Type B pancreatic cell (in vitro differentiated cells): ENCODE results near the gene SLC2A9. TPM values are rescaled to one million over a fixed set of nuclear protein-coding genes. Genes with fewer than 3 reads are reported as not detected.
A peak's percentile ranks its signal among the peaks of the same experiment; 100 is the strongest.

Experiments
- DNase-seq: peaks from one replicate; pipeline ENCODE4 v3.0.0; 2021; ENCODE audit warnings: mixed read lengths; ENCODE audit not compliant: unreplicated experiment; ENCODE audit errors: extremely low spot score
- H3K27ac Mint-ChIP-seq: 2 replicates; pipeline ENCODE4 v1.8.0; 2021; ENCODE audit warnings: mild to moderate bottlenecking, mixed read lengths
- H3K27me3 Mint-ChIP-seq: 2 replicates; pipeline ENCODE4 v1.8.0; 2021; ENCODE audit warnings: mixed read lengths
- H3K36me3 Mint-ChIP-seq: 2 replicates; pipeline ENCODE4 v1.8.0; 2021; ENCODE audit warnings: mixed read lengths
- H3K4me1 Mint-ChIP-seq: one replicate; pipeline ENCODE4 v1.8.0; 2021; ENCODE audit warnings: mixed read lengths; ENCODE audit not compliant: unreplicated experiment
- H3K4me3 Mint-ChIP-seq: 2 replicates; pipeline ENCODE4 v1.8.0; 2021; ENCODE audit warnings: mild to moderate bottlenecking, mixed read lengths
- H3K9me3 Mint-ChIP-seq: 2 replicates; pipeline ENCODE4 v1.8.0; 2021; ENCODE audit warnings: mixed read lengths
- CTCF ChIP-seq: fragments of 200-600 bp; sonication (generic); conservative IDR thresholded peaks from 2 replicates; pipeline ENCODE4 v1.5.0; 2021; ENCODE audit warnings: antibody characterized with exemption, mild to moderate bottlenecking
- total RNA-seq: library from RNA; stranded (reverse); gene quantifications from 2 replicates; pipeline ENCODE4 v1.2.1, GENCODE V29; 2021; ENCODE audit warnings: low replicate concordance

Gene SLC2A9
- total RNA-seq, 1 donor from 2014 or later, result 2.5 TPM

GRCh38 chr4:10022346-10023049 lies 1.2 kb upstream of the SLC2A9 start:
- no peaks in the 10 kb centered on the region for H3K9me3 Mint-ChIP-seq

GRCh38 chr4:10021653-10022023 lies 341 bp upstream of the SLC2A9 start:
- Mint-ChIP-seq H3K4me3 (no peak overlapping the region), H3K9me3 (no peaks in the 10 kb centered on the region), H3K27ac (peak overlapping the region; percentile 13), H3K36me3 (no peaks in the 10 kb centered on the region), H3K27me3 (peaks cover 19% of the 10 kb centered on the region), H3K4me1 (peaks cover 19% of the 10 kb centered on the region)
- no peak for TF ChIP-seq CTCF
- no peak for DNase-seq

More at GRCh38 chr4:10022346-10023049, 1.2 kb upstream of the SLC2A9 start:
- TF ChIP-seq CTCF, result no peak
- H3K27me3 Mint-ChIP-seq, result peaks cover 13% of the 10 kb centered on the region
- no peaks in the 10 kb centered on the region for H3K36me3 Mint-ChIP-seq
- H3K4me3 Mint-ChIP-seq, result no peak overlapping the region
- H3K27ac Mint-ChIP-seq, result peak overlapping the region; percentile 30
- DNase-seq, result no peak
- H3K4me1 Mint-ChIP-seq, result peaks cover 19% of the 10 kb centered on the region

GRCh38 chr4:10020106-10020505 lies 1.2 kb downstream of the SLC2A9 start:
- DNase-seq, result no peak
- TF ChIP-seq CTCF, result no peak
- no peaks in the 10 kb centered on the region for H3K36me3 Mint-ChIP-seq
- H3K27ac Mint-ChIP-seq, result no peak overlapping the region
- H3K4me3 Mint-ChIP-seq, result peak overlapping the region; percentile 31
- H3K4me1 Mint-ChIP-seq, result peaks cover 19% of the 10 kb centered on the region
- H3K27me3 Mint-ChIP-seq, result peaks cover 16% of the 10 kb centered on the region
- no peaks in the 10 kb centered on the region for H3K9me3 Mint-ChIP-seq

- H3K36me3 Mint-ChIP-seq, result no peaks in the 10 kb centered on the region
- H3K9me3 Mint-ChIP-seq, result no peaks in the 10 kb centered on the region
- no peak for DNase-seq
- peak overlapping the region; percentile 86 for H3K4me3 Mint-ChIP-seq
- TF ChIP-seq CTCF, result no peak
- H3K27ac Mint-ChIP-seq, result peak overlapping the region; percentile 91
- H3K27me3 Mint-ChIP-seq, result peaks cover 17% of the 10 kb centered on the region
- peaks cover 20% of the 10 kb centered on the region for H3K4me1 Mint-ChIP-seq
Measured at GRCh38 chr4:10019521-10020051, 1.7 kb downstream of the SLC2A9 start.

- no peaks in the 10 kb centered on the region for H3K36me3 Mint-ChIP-seq
- peak; percentile 92 for TF ChIP-seq CTCF
- H3K27ac Mint-ChIP-seq, result peak overlapping the region; percentile 91
Measured at GRCh38 chr4:10018818-10019461, 2.4 kb downstream of the SLC2A9 start.

More at GRCh38 chr4:10018818-10019461, 2.4 kb downstream of the SLC2A9 start:
- Mint-ChIP-seq H3K4me1 (peaks cover 16% of the 10 kb centered on the region), H3K27me3 (peaks cover 16% of the 10 kb centered on the region), H3K4me3 (peak overlapping the region; percentile 86), H3K9me3 (no peaks in the 10 kb centered on the region)
- DNase-seq, result peak; percentile 89
